ENCODE measurements around the gene KMT2B. TPM values are rescaled to one million over a fixed set of nuclear protein-coding genes. Genes with fewer than 3 reads are reported as not detected.

The KMT2B gene
- total and polyA plus RNA-seq, 9 of the 15 experiments (the other 6 are each of a cell fraction or from before 2014, with no cell fraction given): 0.63 to 43.9 (median 8.1) TPM

DNA sequence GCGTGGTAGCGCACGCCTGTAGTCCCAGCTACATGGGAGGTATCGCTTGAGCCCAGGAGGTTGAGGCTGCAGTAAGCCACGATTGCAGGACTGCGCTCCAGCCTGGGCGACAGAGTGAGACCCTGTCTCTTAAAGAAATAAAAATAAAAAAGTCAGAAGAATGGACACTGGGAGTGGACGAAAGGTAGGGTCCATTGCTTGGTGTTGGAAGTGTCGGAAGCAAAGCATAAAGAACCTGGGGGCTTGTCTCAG is 57.2 kb downstream of the KMT2B start (continued):
- TF ChIP-seq, protein P1, sequence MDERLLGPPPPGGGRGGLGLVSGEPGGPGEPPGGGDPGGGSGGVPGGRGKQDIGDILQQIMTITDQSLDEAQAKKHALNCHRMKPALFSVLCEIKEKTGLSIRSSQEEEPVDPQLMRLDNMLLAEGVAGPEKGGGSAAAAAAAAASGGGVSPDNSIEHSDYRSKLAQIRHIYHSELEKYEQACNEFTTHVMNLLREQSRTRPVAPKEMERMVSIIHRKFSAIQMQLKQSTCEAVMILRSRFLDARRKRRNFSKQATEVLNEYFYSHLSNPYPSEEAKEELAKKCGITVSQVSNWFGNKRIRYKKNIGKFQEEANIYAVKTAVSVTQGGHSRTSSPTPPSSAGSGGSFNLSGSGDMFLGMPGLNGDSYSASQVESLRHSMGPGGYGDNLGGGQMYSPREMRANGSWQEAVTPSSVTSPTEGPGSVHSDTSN (CRISPR knock-in tag; IDR thresholded peaks at IDR 0.05; ENCODE audit: low read depth): no peak
- TF ChIP-seq, protein P1 (tag; conservative IDR thresholded peaks at IDR 0.05; ENCODE audit: low read depth): peak; percentile 39; the same call in 1 of the 2 replicates
- TF ChIP-seq TRIM28 (IDR thresholded peaks at IDR 0.05) (no peak), LEF1 (IDR thresholded peaks at IDR 0.05) (no peak), ZNF274 (IDR thresholded peaks at IDR 0.05; ENCODE audit: borderline replicate concordance, low read depth, low read length) (no peak), BACH1 (tag; IDR thresholded peaks at IDR 0.05) (no peak), ZNF445 (CRISPR knock-in tag; IDR thresholded peaks at IDR 0.05; ENCODE audit: low read depth) (no peak), MEF2A (IDR thresholded peaks at IDR 0.05; ENCODE audit: control insufficient read depth, low read depth, low read length) (no peak), ELF4 (CRISPR knock-in tag; IDR thresholded peaks at IDR 0.05) (no peak), KLF16 (IDR thresholded peaks at IDR 0.05) (no peak), EWSR1 (IDR thresholded peaks at IDR 0.05; ENCODE audit: borderline replicate concordance, low read depth, partially characterized antibody) (no peak), OTX1 (CRISPR knock-in tag; IDR thresholded peaks at IDR 0.05) (0 out of 2 replicates have a peak, but pooled peaks have one; percentile 25), MTA2 (IDR thresholded peaks at IDR 0.05; ENCODE audit: low read depth) (no peak), SMAD4 (CRISPR knock-in tag; conservative IDR thresholded peaks at IDR 0.05) (0 out of 2 replicates have a peak, but pooled peaks have one; percentile 3), TEAD4 (IDR thresholded peaks at IDR 0.05; ENCODE audit: low read length) (no peak), TEAD4 (CRISPR knock-in tag; IDR thresholded peaks at IDR 0.05; ENCODE audit: borderline replicate concordance) (no peak), ZNF197 (CRISPR knock-in tag; IDR thresholded peaks at IDR 0.05; ENCODE audit: low read depth) (no peak), RBM15 (IDR thresholded peaks at IDR 0.05; ENCODE audit: insufficient read depth, low read length) (no peak), ARHGAP35 (IDR thresholded peaks at IDR 0.05; ENCODE audit: partially characterized antibody) (no peak), FIP1L1 (IDR thresholded peaks at IDR 0.05; ENCODE audit: low read depth, low read length, poor library complexity, severe bottlenecking) (no peak), AFF1 (IDR thresholded peaks at IDR 0.05; ENCODE audit: low read depth in 1 of 2, partially characterized antibody in 2 of 2) (no peak), MEIS2 (IDR thresholded peaks at IDR 0.05; ENCODE audit: partially characterized antibody) (no peak), ZNF408 (CRISPR knock-in tag; IDR thresholded peaks at IDR 0.05; ENCODE audit: low read depth) (no peak), RBM22 (IDR thresholded peaks at IDR 0.05; ENCODE audit: low read depth, low read length, poor library complexity, severe bottlenecking) (no peak), HLTF (IDR thresholded peaks at IDR 0.05) (no peak)

Data from K562 (cell line).